ENCODE results near the gene HIPK2. TPM values are rescaled to one million over a fixed set of nuclear protein-coding genes. Genes with fewer than 3 reads are reported as not detected.

The HIPK2 gene
- total and polyA plus RNA-seq, 2 of the 4 experiments (the other 2 are of a cell fraction): 22.0 to 27.1 TPM

GRCh38 chr7:139752148-139752547, 25.6 kb downstream of the HIPK2 start:
- WGBS, 2 experiments (ENCODE audit: extremely low coverage in 2 of 2, insufficient read length in 1 of 2): 71% methylated on average over 4 of the region's 5 CpGs; no CpG with 5 or more reads in 1 of the 2 experiments
- Histone ChIP-seq H2BK15ac (ENCODE audit: low read depth, low read length) (no peak overlapping the region), H2BK5ac (ENCODE audit: low read depth, low read length, poor library complexity, severe bottlenecking) (no peak overlapping the region), H3K4ac (ENCODE audit: low read depth, low read length) (no peak overlapping the region), H3K9ac (ENCODE audit: low read depth, low read length) (no peak overlapping the region), H4K20me1 (ENCODE audit: insufficient read depth, low read length) (peaks cover 98% of the 10 kb centered on the region), H4K5ac (ENCODE audit: low read depth, low read length) (no peak overlapping the region), H3K4me2 (ENCODE audit: low read depth, low read length) (no peak overlapping the region), H3K79me1 (ENCODE audit: low read depth in 1 of 2, low read length in 2 of 2) (peaks cover 38 to 93% of the 10 kb centered on the region in 2 experiments), H3K4me3 (ENCODE audit: insufficient read depth, low read depth, low read length) (no peak overlapping the region), H3K18ac (ENCODE audit: low read depth, low read length) (no peak overlapping the region), H3K56ac (ENCODE audit: extremely low read depth, insufficient read depth, low read length) (no peak overlapping the region), H3K4me1 (ENCODE audit: control insufficient read depth, insufficient read depth, low read length) (peaks cover 34% of the 10 kb centered on the region), H3K9me3 (ENCODE audit: control insufficient read depth, insufficient read depth, low read length) (no peaks in the 10 kb centered on the region), H3K23ac (ENCODE audit: low read depth, low read length) (no peak overlapping the region), H2AFZ (replicated peaks; ENCODE audit: low read length, poor library complexity) (no peak overlapping the region), H2BK120ac (ENCODE audit: low read depth, low read length) (no peak overlapping the region), H4K91ac (ENCODE audit: insufficient read depth, low read depth, low read length) (no peak overlapping the region), H2AK9ac (replicated peaks; ENCODE audit: low read depth, low read length, poor library complexity) (no peak overlapping the region), H4K8ac (ENCODE audit: low read depth in 2 of 2, low read length in 2 of 2) (no peak overlapping the region), H2AK5ac (ENCODE audit: low read depth, low read length) (no peak overlapping the region), H3K27me3 (ENCODE audit: control insufficient read depth, insufficient read depth, low read length) (no peaks in the 10 kb centered on the region), H3K27ac (ENCODE audit: insufficient read depth, low read length) (no peak overlapping the region), H3K36me3 (ENCODE audit: control insufficient read depth, insufficient read depth, low read length) (peaks cover 23% of the 10 kb centered on the region), H2BK20ac (ENCODE audit: low read depth, low read length) (no peak overlapping the region), H3K14ac (replicated peaks; ENCODE audit: low read depth, low read length) (peak overlapping the region; percentile 30; the same call in 1 of the 2 replicates), H3K9me1 (ENCODE audit: insufficient read depth, low read length) (peaks cover 73% of the 10 kb centered on the region)
- TF ChIP-seq MAZ (IDR thresholded peaks at IDR 0.05; ENCODE audit: borderline replicate concordance, low read depth, low read length): no peak
- no peak for TF ChIP-seq CEBPB (IDR thresholded peaks at IDR 0.05; ENCODE audit: low read depth, low read length)
- TF ChIP-seq FOS (IDR thresholded peaks at IDR 0.05; ENCODE audit: low read depth, low read length): no peak
- TF ChIP-seq RFX5 (IDR thresholded peaks at IDR 0.05; ENCODE audit: low read depth, low read length): no peak
- TF ChIP-seq MXI1 (IDR thresholded peaks at IDR 0.05; ENCODE audit: borderline replicate concordance, low read depth, low read length): no peak
- no peak for TF ChIP-seq ELK1 (IDR thresholded peaks at IDR 0.05; ENCODE audit: borderline replicate concordance, low read depth, low read length)
- TF ChIP-seq POLR2A (IDR thresholded peaks at IDR 0.05; ENCODE audit: low read depth, low read length): no peak
- TF ChIP-seq SMC3 (IDR thresholded peaks at IDR 0.05; ENCODE audit: low read depth, low read length): no peak
- no peak for TF ChIP-seq CTCF (conservative IDR thresholded peaks at IDR 0.05; ENCODE audit: low read depth, low read length)
- no peak for TF ChIP-seq MAFK (IDR thresholded peaks at IDR 0.05; ENCODE audit: low read depth, low read length)
- TF ChIP-seq CHD1 (IDR thresholded peaks at IDR 0.05; ENCODE audit: low read depth, low read length): no peak
- ATAC-seq (ENCODE audit: low read depth): no peak
- BruUV-seq (replicated peaks): no TSS peak
- ChIA-PET CTCF (interaction anchor here (0.7 to 1.1 kb wide), 2 partner anchors 44 to 107 kb away, joined by 3 to 5 read pairs; no protein-coding TSS in a partner anchor), POLR2A (ENCODE audit: unreplicated experiment) (no interaction called here)
- dilution Hi-C loops (cut with HindIII; ENCODE audit: low sequenced_read_pairs, unreplicated experiment) (no loop called here), intact Hi-C loops (cut with micrococcal nuclease) (no loop called here), in situ Hi-C loops (cut with MboI; ENCODE audit: low sequenced_read_pairs) (no loop called here)
- DNase-seq: no peak

Data from IMR-90 (cell line).